ENCODE data around the gene OR2AT4.
"Not testable (repeated sequence)": the region's sequence is repeated elsewhere in the genome, so short reads cannot be mapped to it uniquely, and the experiment has no call there.

The OR2AT4 gene
- long read RNA-seq, donor 1, result 0 reads
- long read RNA-seq, donor 2, result 0 reads
- long read RNA-seq, donor 3, result 0 reads
- long read RNA-seq, donor 4, result 0 reads
- long read RNA-seq, donor 5, result 0 reads
- long read RNA-seq, donor 6, result 0 reads
- long read RNA-seq, donor 7, result 0 reads
- long read RNA-seq, donor 8, result 0 reads

DNA sequence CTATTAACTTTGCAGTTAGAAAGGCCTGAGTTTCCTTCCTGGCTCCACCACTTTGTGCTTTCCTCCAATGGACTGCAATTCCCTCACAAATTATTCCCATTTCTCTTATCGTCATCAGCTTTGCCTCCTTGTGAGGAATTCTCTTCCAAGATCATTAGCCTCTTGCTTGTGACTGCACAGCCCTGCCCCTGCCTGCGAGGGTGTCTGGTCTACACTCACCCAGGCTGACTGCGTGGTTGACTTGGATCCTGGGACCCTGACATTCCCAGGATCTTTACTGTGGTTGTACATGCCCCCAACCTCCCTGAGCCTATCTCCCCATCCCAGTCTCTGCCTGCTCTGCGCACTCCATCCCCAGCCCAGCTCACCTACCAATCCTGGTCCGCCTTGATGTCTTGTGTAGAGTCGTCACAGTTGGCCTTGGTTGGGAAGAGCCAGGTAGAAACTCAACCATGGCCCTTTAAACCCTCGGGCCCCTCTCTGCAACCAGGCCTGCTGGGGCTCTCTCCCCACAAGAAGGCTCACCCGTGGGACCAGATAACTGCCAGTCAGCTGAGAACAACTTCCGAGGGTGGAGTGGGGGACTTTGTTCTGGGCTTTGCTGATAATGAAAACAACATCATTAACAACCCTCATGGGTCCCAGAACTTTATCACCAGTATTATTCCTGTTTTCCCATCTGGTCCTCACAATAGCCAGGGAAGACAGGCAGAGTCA, at the start of gene OR2AT4:
Gene OR2AT4, minus strand, starts transcription at position 421 of the 717 bp plus-strand sequence.
- no peak for DNase-seq

DNA sequence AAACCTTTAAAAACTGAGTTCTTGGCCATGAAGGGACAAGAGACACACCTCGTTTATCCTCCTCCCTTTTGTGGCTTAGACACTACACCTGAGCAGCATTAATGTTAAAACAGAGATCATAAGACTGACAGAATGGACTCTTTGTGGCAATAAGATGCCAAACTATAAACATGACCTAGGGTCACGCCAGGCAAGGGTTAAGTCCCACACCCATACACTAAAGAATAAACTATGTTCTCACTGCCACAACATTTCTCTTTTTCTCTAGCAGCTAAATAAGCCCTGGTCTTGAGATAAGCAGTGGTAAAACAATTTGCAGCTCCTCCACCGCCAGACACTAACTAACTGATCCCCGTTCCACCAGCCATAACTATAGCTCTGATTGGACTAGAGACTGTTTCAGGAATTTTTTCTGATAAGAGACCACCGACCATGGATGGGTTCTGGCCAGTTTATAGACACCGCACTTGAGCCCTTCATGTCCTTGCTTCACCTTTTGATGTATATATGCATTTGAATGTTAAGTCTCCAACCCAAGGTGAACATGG, 49.4 kb upstream of the OR2AT4 start:
- no peak for DNase-seq

DNA sequence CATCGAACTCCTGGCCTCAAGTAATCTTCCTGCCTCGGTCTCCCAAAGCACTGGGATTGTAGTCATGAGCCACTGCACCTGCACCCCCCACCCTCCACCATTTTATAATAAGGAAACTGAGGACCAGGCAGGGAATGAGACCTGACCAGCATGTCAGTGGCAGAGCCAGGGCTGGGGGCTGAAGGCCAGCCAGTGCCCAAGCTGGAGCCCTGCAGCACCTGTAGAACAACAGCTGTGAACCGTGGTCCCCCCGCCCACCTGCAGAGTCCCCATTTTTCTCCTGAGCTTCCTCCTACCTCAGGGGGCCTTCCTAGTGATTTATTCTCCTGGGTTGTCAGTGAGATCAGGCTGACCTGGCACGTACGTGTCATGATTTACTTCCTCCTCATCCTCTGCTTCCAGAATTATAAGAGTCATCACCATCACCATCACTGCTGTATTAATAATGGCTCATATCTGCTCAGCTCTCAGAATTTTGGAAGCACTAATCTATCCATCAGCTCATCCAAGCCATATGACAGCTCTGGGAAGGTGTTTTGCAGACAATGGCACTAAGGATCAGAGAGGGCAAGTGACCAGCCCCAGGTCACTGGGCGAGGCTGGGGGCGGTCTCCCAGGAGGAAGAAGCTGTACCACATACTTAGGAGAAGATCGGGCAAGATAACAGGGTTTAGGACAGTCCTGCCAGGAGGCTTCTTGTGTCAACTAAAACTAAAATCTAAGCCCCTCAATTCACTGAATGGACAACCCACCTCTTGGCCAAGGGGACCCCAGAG, 48.7 kb upstream of the OR2AT4 start:
- no peak for DNase-seq

DNA sequence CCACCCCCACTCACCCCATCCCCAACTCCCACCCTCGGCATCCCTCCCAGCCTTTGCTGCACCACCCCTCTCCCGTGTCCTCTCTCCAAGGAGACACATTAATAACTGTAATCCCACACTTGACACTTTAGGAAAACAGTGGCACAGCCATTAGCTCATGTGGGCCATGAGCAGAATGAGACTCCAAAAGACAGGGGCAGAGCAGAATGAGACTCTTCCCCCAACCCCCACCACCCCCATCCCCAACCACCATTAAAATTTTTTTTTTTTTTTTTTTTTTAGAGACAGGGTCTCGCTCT, 48.0 kb upstream of the OR2AT4 start:
- no peak for DNase-seq

DNA sequence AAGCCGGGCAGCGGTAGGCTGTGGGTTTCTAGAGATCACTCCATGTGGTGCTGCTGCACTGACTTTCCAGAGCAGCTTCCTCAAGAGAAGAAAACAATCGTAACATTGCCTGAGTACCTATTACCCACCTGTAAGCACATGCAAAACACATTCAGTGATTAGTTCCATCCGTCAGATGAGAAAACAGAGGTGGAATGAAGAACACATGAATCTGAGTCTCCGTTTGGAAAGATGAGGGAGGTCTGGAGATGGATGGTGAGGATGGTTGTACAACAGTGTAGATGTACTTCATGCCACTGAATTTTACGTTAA, 46.7 kb upstream of the OR2AT4 start:
- DNase-seq, result no peak

DNA sequence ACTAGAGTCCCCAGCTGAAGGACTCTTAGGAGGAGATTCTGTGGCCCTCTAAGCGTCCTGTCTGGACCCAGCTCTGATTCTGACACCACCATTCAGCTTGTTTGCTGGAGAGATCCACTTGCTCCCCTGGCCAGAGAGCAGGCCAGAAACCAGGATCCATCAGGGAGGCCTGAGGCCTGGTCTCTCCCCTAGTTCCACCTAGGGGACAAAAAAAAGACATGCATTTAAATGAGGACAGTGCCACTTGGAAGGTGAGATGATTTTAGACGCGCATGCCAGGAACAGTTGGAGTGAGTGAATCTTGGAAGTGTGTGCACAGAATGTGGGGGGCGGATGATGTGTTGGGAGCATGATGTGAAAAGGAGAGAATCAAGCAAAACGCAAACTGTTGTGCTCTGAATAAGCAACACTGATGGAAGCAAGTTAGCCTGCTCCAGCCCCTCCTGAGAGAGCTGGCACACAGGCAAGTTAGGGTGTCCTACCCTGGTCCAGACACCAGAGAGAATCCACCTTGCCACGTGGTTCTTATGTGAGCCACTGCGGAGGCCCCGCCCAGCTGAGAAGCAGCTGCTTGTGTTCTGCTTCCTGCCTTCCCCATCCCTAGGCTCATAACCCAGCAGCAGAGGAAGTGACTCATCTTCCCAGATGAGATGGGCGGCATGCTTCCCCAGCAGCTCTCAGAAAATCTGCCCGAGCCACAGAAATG, 46.2 kb upstream of the OR2AT4 start:
- no peak for DNase-seq

DNA sequence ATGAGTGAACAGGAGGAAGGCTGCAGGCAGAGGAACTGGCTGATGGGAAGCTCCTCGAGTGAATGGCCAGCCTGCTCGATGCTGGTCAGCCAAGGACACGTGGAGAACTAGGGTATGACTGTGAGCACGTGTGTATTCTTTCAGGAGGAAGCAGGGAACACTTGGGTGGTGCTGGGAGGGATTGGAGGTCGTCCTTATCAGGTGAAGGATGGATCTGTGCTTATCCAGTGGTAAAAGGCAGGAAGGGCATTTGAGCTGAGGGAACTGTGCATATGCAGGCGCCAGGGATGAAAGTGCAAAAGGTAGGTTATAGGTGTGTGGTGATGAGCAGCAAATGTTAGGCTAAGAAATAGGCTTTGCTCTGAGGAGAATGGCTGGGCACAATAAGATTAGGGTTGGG, 44.5 kb upstream of the OR2AT4 start:
- DNase-seq, result no peak

DNA sequence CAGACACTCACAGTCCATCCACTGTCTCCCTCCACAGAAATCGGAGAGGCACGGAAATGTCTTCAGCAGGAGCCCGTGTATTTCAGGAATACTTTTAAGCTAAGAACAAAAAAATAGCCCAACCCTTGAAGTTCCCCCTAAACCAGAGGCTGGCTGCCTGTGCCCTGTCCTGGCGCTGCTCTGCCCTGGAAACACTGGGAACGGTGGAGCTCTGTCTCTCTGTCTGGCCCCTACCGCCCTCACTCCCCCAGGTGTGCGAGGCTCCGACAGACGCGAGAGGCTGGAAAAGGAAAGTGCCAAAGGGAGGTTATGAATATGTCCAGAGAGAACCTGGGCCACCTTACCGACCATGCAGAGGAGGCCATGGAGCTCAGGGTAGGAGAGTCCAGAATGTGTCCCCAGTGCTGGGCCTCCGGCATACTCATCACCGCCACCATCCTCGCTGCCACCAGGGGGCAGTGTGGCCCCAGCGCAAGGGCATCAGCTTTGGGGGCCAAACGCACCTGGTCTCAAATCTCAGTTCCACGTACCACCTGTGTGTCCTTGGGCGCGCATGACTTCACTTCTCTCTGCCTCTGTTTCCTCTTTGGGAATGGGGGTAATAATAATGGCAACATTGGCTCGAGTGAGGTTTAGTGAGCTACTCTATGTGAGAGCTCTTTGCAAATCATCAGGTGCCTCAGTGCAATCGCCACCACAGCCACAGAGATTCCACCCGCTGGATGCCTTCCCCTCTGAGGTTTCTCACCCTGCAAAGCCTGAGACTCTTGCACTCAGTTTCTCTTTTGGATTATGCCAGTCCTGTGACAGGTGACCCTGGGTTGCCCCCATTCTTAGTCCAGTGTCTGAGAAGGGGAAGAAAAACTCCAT, 43.8 kb upstream of the OR2AT4 start:
- DNase-seq, result peak; percentile 56

DNA sequence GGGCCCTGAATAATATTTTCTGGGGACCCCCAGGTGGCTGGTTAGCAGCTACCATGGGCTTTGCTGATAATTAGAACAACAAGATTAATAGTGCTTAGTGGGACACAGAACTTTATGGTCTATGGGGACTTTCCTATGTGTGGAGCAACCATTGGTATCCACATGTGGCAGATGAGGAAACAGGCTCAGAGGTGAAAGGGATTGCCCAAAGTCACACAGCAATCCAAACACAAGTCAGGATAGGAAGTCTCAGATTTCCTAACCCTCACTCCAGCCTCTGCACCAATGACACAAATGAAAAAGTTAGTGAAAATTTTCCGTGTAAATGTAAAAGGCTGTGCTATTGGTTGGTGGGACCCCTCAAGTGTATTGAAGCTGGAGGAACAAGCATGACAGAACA, 39.0 kb upstream of the OR2AT4 start:
- DNase-seq, result no peak

DNA sequence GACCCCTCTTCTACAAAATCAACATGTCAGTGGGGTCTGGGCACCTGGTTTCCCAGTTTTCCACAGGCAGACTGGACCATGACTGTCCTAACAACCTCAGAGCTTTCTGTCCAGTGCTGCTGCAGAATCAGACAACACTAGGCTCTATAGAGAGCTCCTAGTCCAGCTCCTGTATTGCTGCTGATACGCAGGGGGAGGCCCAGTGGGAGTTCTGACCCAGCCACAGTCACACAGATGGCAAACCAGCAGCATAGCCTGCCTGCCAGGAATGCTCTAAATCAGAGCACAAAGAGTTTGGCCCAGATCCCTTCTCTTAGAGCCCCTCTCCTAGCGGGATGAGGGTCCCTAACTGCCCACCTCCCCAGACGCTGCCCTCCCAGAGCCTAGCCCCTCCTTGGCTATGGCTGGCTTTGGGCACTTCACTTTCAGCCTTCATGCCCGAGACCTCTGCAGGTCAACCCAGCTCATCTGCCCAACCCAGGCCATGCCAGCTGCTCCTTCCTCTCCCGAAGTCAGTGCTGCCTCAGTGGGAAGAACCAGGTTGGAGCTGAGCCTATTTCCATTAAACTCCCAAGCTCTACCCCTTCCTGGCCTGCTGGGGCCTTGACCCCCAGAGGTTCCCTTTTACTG, 38.5 kb upstream of the OR2AT4 start:
- no peak for DNase-seq

DNA sequence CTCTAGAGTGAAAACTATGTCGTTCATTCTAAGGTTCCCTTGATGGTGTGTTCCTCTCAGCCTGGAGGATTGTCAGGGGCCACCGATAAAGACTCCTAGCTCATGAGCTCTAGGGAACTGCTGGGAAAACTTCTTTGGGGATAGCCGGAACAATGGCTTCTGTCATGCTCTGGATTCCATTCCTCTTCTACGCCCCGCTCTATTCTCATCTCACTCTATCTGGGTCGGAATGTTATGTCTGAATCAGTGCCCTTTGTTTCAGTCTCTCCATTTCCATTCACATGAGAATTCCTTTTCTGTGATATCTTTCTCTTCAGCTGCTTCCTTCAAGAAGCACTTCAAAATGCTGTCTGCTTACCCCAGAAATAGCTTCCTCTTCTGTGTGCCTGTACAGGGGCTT, 37.3 kb upstream of the OR2AT4 start:
- no peak for DNase-seq

DNA sequence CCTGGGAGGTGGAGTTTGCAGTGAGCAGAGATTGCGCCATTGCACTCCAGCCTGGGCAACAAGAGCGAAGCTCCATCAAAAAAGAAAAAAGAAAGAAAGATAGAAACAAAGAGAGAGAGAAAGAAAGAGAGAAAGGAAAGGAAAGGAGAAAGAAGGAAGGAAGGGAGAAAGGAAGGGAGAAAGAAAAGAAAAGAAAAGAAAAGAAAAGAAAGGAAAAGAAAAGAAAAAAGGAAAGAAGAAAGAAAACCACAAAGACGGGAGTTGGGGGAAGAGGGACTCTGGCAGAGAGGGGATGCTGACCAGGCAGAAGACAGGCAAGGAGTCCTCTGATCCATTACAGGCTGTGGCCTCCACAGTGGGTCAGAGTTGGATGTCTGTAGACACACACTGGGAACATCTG, 35.4 kb upstream of the OR2AT4 start:
- DNase-seq, result no peak

DNA sequence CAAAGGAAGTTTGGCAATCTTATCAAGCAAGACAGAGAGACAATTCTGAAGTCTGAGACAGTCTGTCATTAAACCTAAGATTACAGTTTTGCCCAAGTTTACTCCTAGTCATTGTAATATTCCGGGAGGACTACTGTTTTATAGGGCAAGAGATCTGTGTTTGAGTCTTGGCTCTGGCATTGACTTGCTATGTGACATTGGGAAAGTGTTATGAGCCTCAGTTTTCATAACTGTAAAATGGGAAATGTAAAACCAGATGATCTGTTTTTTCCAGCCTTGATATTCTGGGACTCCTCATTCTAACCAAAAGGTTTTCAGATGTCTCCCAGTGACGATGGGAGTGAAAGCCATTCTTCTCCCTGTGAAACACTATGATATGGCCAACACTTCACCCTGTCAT, 29.9 kb upstream of the OR2AT4 start:
- DNase-seq, result no peak

DNA sequence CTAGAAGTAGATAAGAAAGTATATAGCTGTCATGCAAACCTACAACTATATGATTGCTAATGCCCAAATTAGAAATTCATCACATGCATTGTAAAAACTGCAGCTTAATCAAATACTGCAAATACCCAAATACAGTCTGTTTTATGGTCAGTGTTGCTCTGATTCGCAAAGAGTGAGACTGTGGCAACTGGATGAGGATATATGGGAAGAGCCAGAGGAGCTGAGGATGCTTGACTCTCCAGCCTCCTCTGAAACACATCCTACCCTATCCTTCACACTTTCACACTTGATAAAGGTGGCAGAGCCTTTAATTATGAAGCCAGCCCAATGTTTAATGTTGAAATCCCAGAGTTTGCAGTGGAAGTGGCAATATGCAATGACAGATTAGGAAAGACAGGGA, 21.9 kb upstream of the OR2AT4 start:
- no peak for DNase-seq

DNA sequence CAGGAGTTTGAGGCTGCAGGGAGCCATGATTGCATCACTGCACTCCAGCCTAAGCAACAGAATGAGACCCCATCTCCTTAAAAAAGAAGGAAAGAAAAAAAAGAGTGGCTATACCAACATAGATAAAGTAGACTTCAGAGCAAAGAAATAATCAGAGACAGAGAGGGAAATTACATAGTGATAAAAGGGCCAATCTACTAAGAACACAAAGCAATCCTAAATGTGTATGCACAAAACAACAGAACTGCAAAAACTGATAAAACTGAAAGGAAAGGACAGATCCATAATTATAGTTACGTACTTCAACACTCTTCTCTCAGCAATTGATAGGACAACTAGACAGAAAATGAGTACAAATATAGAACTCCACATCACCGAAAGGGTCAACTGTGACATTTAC, 17.8 kb upstream of the OR2AT4 start:
- no peak for DNase-seq

DNA sequence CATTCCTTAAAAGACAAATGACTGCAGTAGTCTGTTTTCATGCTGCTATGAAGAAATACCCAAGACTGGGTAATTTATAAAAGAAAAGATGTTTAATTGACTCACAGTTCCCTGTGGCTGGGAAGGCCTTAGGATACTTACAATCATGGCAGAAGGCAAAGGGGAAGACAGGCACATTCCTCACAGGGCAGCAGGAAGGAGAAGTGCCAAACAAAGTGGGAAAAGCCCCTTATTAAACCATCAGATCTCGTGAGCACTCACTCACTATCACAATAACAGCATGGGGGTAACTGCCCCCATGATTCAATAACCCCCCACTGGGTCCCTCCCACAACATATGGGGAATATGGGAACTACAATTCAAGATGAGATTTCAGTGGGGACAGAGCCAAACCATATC, 16.4 kb upstream of the OR2AT4 start:
- DNase-seq, result no peak

DNA sequence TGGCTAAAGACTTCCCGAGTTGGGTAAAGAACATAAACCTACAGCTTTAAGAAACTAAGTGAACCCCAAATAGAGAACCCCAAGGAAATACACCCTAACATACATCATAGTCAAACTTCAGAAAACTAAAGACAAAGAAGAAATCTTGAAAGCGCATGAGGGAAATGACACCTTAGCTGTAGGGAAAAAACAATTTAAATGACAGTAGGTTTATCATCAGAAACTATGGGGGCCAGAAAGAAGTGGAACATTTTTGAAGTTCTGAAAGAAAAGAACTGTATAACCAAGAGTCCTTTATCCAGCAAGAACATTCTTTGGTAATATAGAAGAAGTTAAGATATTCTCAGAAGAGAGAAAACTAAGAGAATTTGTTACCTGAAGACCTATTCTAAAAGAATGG, 15.5 kb upstream of the OR2AT4 start:
- no peak for DNase-seq

DNA sequence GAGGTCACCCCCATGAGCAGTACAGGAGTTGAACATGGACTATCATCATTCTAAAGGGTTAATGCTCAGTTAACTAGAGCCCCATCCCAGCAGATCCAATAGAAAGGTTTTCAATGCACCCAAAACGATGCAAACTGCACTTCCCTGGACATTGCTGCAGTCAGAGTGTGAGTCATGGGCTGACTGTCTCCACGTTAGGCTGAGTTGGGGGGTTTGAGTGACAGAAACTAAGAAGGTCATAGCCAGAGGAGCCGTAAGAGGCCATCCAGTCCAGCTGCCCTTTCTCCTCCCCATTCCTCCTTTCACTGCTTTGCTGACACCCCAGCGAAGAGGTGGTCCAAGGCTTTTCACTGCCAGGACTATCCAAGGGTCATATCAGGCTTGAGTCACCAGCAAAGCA, 10.5 kb upstream of the OR2AT4 start:
- no peak for DNase-seq

DNA sequence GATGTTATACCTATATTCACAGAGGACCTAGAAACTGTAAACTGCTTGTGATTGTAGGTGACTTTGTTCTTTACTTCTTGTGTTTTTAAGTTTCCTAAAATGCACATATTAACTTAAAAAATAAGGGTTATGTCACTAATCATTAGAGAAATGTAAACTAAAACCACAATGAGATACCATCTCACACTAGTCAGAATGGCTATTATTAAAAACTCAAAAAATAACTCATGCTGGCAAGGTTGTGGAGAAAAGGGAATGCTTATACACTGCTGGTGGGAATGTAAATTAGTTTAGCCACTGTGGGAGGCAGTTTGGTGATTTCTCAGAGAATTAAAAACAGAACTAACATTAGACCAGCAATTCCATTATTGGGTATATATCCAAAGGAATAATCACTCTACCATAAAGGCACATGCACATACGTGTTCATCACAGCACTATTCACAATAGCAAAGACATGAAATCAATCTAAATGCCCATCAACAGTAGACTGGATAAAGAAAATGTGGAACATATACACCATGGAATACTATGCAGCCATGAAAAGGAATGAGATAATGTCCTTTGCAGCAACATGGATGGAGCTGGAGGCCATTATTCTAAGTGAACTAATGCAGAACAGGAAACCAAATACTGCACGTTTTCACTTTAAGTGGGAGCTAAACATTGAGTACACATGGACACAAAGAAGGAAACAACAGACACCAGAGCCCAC, 9.4 kb upstream of the OR2AT4 start:
- not testable (repeated sequence) for DNase-seq

DNA sequence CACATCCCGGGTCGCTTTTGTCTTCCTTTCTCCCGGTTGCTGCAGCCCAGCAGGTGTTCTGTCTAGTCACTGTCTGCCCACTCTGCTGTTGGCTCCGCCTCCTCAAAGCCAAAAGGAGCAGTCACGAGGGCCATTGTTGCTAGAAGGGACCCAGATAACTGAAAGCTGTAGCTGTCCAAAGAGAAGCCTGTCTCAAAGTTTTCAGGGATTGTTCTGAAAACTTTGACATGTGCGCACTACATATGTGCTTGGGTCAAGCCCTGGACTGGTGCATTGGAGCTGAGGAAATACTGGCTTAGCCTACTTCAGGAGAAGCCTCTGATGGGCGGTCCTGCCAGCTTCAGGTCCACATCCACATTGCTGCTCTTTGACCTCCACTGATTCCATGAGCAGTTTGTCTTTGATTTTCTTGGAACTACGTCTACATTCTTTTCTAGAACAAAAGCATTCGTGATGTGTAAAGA, 8.8 kb upstream of the OR2AT4 start:
- no peak for DNase-seq

All from right kidney (tissue), 9 donors.